ENCODE measurements around the gene SNX4. TPM values are rescaled to one million over a fixed set of nuclear protein-coding genes. Genes with fewer than 3 reads are reported as not detected.
"Not testable (repeated sequence)": the region's sequence is repeated elsewhere in the genome, so short reads cannot be mapped to it uniquely, and the experiment has no call there.

Gene SNX4
- total RNA-seq = 10 to 100 TPM; 21.3 to 30.0 TPM

DNA sequence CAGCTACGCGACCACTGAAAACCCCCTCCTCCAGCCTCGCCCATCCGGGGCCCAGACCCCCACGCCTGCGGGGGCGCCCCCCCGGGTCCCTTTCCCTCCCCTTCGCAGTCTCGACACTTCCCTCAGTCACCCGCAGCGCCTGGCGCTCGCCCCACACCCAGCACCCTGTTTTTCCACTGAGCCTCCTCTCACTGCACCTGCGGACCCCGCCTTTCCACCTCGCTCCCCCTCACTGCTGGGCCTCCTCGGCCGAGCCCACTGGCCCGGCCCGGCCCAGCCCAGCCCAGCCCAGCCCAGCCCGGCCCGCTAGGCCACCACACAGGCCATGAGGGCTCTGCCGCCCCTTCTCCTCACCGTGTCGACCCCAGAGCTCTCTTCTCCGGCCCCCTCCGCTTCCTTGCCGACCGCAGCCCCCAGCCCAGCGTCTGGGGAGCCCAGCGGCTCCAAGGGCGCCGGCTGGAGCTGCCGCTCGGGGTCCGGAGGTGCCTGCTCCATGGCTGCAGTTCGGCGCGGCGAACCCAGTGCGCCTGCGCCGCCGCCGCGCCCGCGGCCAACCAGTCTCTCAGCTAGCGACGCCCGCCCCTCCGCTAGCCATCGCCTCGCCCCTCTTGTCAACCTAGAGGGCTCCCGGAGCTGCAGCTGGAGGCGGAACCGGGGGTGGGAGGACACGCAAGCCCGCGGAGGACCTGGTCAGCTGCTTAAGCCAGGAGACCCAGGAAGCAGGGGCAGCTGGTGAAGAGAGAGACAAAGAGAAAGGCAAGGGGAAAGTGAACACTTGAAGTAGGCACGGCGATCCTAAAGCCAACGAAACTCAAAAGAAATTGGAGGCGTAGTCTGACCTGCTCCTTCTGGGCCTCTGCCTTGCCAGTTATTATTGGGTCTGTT, at the start of gene SNX4:
SNX4 (minus strand) TSS at position 525 of the 885 bp plus-strand sequence; CDS start at position 495, 30 bp downstream.
- Histone ChIP-seq H3K9me3 (no peaks in the 10 kb centered on the region), H3K27me3 (no peaks in the 10 kb centered on the region), H3K27ac (peak within 1 kb of the TSS; percentile 86 to 93), H3K4me1 (peaks cover 0 to 32% of the 10 kb centered on the region in 2 donors), H3K36me3 (no peaks in the 10 kb centered on the region), H3K4me3 (peak within 1 kb of the TSS; percentile 88 to 96)
- TF ChIP-seq, protein P1, sequence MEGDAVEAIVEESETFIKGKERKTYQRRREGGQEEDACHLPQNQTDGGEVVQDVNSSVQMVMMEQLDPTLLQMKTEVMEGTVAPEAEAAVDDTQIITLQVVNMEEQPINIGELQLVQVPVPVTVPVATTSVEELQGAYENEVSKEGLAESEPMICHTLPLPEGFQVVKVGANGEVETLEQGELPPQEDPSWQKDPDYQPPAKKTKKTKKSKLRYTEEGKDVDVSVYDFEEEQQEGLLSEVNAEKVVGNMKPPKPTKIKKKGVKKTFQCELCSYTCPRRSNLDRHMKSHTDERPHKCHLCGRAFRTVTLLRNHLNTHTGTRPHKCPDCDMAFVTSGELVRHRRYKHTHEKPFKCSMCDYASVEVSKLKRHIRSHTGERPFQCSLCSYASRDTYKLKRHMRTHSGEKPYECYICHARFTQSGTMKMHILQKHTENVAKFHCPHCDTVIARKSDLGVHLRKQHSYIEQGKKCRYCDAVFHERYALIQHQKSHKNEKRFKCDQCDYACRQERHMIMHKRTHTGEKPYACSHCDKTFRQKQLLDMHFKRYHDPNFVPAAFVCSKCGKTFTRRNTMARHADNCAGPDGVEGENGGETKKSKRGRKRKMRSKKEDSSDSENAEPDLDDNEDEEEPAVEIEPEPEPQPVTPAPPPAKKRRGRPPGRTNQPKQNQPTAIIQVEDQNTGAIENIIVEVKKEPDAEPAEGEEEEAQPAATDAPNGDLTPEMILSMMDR (IDR thresholded peaks at IDR 0.05) = no peak
- peak; percentile 94 for DNase-seq (ENCODE audit: low spot score)

DNA sequence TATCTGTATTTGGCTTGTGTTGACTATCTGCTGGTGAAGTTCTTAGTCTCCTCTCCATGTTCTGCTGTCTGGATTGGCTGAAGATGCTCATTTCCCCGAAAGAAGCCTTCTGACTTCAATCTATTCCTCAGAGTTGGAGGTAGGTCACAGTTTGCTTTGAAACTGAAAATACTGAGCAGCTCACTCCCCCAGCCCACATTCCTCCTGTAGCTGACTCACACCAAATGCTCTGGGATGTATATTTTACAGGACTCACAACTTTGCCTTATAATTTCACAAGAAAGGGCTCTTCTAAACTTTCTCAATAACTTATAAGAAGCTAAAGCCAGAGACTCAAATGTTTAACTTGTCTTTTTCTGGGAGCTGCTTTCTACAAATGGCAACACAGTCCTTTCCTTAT, 36.3 kb upstream of the SNX4 start:
- H3K27ac ChIP-seq = no peak overlapping the region
- H3K4me1 ChIP-seq = no peaks in the 10 kb centered on the region
- DNase-seq (ENCODE audit: low spot score) = no peak
- H3K4me3 ChIP-seq = no peak overlapping the region
- TF ChIP-seq, protein P1 (IDR thresholded peaks at IDR 0.05) = no peak
- H3K27me3 ChIP-seq = no peaks in the 10 kb centered on the region
- H3K36me3 ChIP-seq = peaks cover 42% of the 10 kb centered on the region
- H3K9me3 ChIP-seq = no peaks in the 10 kb centered on the region

DNA sequence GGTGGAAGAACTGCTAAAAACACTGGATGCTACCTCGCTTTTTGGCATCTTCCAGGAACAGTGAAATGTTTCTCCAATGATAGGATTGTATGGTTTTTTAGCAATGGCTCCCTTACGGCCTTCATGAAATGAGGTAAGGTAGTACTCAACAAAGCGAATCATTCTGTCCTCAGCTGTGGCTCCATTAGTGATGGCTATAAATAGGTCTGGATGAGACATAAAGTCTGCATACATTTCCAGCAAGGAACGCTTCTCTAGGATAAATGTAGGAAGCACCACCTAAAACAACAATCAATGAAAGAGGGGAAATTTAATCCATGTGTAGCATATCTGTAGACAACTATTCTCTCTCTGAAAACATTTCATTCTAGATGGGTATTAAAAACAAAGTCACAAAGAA, 32.4 kb upstream of the SNX4 start:
- no peak overlapping the region for H3K27ac ChIP-seq
- H3K9me3 ChIP-seq = no peaks in the 10 kb centered on the region
- TF ChIP-seq, protein P1 (IDR thresholded peaks at IDR 0.05) = no peak
- no peak for DNase-seq (ENCODE audit: low spot score)
- H3K27me3 ChIP-seq = no peaks in the 10 kb centered on the region
- H3K4me1 ChIP-seq = no peaks in the 10 kb centered on the region
- H3K36me3 ChIP-seq = peaks cover 21% of the 10 kb centered on the region
- no peak overlapping the region for H3K4me3 ChIP-seq

DNA sequence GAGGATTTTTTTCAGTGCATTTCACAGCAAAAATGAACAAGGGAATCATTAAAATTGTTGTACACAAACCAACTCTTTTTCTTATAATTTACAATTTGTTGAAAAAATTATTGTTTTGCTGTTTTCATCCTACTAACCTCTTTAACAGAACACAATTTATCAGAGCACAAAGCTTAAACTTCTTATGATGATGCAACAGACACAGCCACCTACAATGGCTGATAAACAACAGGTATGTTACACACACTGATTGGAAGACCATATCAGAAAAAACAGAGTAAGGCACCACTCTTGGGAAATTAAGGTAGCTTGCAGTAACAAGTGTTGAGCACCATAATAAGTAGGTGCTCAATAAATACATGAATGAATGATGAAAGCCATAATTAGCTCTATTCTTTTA, 8.9 kb upstream of the SNX4 start:
- H3K36me3 ChIP-seq = peaks cover 23% of the 10 kb centered on the region
- H3K27ac ChIP-seq = no peak overlapping the region
- no peaks in the 10 kb centered on the region for H3K27me3 ChIP-seq
- no peaks in the 10 kb centered on the region for H3K9me3 ChIP-seq
- TF ChIP-seq, protein P1 (IDR thresholded peaks at IDR 0.05) = no peak
- no peaks in the 10 kb centered on the region for H3K4me1 ChIP-seq
- no peak overlapping the region for H3K4me3 ChIP-seq
- DNase-seq (ENCODE audit: low spot score) = no peak

DNA sequence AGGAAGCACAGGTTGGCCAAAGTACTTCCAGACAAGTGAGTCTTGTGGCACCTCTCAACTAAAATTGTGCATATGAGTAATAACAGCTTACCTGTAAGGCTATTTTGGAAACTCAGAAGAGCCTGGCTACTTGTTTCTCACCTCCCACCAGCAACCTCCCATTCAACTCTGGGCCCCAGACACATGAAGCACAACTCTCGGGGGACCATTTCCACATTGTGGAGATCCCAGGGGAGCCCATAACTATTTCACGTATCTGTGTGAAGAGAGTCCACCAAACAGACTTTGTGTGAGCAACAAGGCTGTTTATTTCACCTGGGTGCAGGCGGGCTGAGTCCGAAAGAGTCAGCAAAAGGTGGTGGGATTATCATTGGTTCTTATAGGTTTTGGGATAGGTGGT, 5.2 kb upstream of the SNX4 start:
- Histone ChIP-seq H3K27ac (no peak overlapping the region), H3K27me3 (no peaks in the 10 kb centered on the region), H3K4me3 (no peak overlapping the region), H3K9me3 (no peaks in the 10 kb centered on the region), H3K4me1 (peaks cover 0 to 7% of the 10 kb centered on the region in 2 donors), H3K36me3 (peaks cover 8% of the 10 kb centered on the region)
- DNase-seq (ENCODE audit: low spot score) = no peak
- TF ChIP-seq, protein P1 (IDR thresholded peaks at IDR 0.05) = no peak

DNA sequence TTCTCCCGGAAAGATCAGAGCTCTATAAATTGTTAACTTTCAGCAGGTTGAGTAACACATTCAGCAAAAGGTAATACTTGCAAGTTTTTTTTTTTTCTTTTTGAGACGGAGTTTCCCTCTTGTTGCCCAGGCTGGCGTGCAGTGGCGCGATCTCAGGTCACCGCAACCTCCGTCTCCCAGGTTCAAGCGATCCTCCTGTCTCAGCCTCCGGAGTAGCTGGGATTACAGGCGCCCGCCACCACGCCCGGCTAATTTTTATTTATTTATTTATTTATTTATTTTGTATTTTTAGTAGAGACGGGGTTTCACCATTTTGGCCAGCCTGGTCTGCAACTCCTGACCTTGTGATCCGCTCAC, 539 bp upstream of the SNX4 start:
- Histone ChIP-seq H3K27ac (peak overlapping the region; percentile 86 to 93), H3K4me1 (peaks cover 0 to 32% of the 10 kb centered on the region in 2 donors), H3K4me3 (peak overlapping the region; percentile 88 to 96)
- H3K27me3 ChIP-seq; DNase-seq (ENCODE audit: low spot score); H3K36me3 ChIP-seq; H3K9me3 ChIP-seq: not testable (repeated sequence)

Measured in right atrium auricular region (tissue), 2 donors.